SH-SY5Y (cell line): ENCODE measurements around the gene KIF13A.

ENCODE experiments used
- GATA2 ChIP-seq: IDR thresholded peaks from 2 replicates; pipeline ENCODE4 v1.6.1; 2011; ENCODE audit warnings: mild to moderate bottlenecking, low read depth, low read length
- GATA3 ChIP-seq: IDR thresholded peaks from 2 replicates; pipeline ENCODE4 v1.6.1; 2011; ENCODE audit warnings: low read depth, mild to moderate bottlenecking, low read length, moderate library complexity

Gene KIF13A

GRCh38 chr6:17719323-17720041, 268.0 kb downstream of the KIF13A start:
- TF ChIP-seq GATA2 = no peak
- no peak for TF ChIP-seq GATA3

- TF ChIP-seq GATA2 (no peak), GATA3 (no peak)
Observed at GRCh38 chr6:17716221-17716620, 271.2 kb downstream of the KIF13A start.

GRCh38 chr6:17714879-17715851, 272.3 kb downstream of the KIF13A start:
- no peak for TF ChIP-seq GATA3
- no peak for TF ChIP-seq GATA2

GRCh38 chr6:17714177-17714576, 273.3 kb downstream of the KIF13A start:
- no peak for TF ChIP-seq GATA3
- TF ChIP-seq GATA2 = no peak

GRCh38 chr6:17712576-17712975, 274.9 kb downstream of the KIF13A start:
- no peak for TF ChIP-seq GATA3
- no peak for TF ChIP-seq GATA2

- no peak for TF ChIP-seq GATA2
- no peak for TF ChIP-seq GATA3
Observed at GRCh38 chr6:17710331-17710730, 277.1 kb downstream of the KIF13A start.

GRCh38 chr6:17709476-17709875, 278.0 kb downstream of the KIF13A start:
- TF ChIP-seq GATA2 (no peak), GATA3 (no peak)
